MCF 10A (cell line): ENCODE data around the gene KSR1. TPM values are rescaled to one million over a fixed set of nuclear protein-coding genes. Genes with fewer than 3 reads are reported as not detected.

Experiments used
- BruUV-seq: library from RNA; stranded (reverse); fragments of 400-500 nt; replicated peaks from 2 replicates; lab custom pipeline; 2021; lab: Mats Ljungman, UMichigan
- CTCF ChIA-PET: fragments of 300-600 bp; sonication (Branson Sonifier 250); formaldehyde crosslinking; extraction: SDS; loops from one replicate; lab custom pipeline; 2021; ENCODE audit warnings: antibody characterized with exemption, inconsistent platforms; lab: Yijun Ruan, JAX
- POLR2A ChIA-PET: fragments of 300-600, 350-650 bp; sonication (Branson Sonifier 250); formaldehyde crosslinking; extraction: SDS; loops from one replicate; lab custom pipeline; 2020; ENCODE audit warnings: antibody characterized with exemption, inconsistent platforms; lab: Yijun Ruan, JAX
- DNase-seq: peaks from one replicate; pipeline ENCODE4 v3.0.0-alpha.2; 2018; ENCODE audit not compliant: unreplicated experiment
- H3K27ac Mint-ChIP-seq: one replicate; pipeline ENCODE4 v1.8.0; 2022; ENCODE audit warnings: mild to moderate bottlenecking, low read depth, mixed read lengths; ENCODE audit not compliant: unreplicated experiment
- H3K27me3 Mint-ChIP-seq: one replicate; pipeline ENCODE4 v1.8.0; 2022; ENCODE audit warnings: mixed read lengths; ENCODE audit not compliant: insufficient read depth, unreplicated experiment
- H3K36me3 Mint-ChIP-seq: one replicate; pipeline ENCODE4 v1.8.0; 2022; ENCODE audit warnings: mild to moderate bottlenecking, moderate library complexity, mixed read lengths; ENCODE audit not compliant: insufficient read depth, unreplicated experiment
- H3K4me1 Mint-ChIP-seq: one replicate; pipeline ENCODE4 v1.8.0; 2022; ENCODE audit warnings: mixed read lengths; ENCODE audit not compliant: insufficient read depth, unreplicated experiment
- H3K4me3 Mint-ChIP-seq: one replicate; pipeline ENCODE4 v1.8.0; 2022; ENCODE audit warnings: mild to moderate bottlenecking, moderate library complexity, mixed read lengths; ENCODE audit not compliant: unreplicated experiment
- H3K9me3 Mint-ChIP-seq: one replicate; pipeline ENCODE4 v1.8.0; 2022; ENCODE audit warnings: mixed read lengths; ENCODE audit not compliant: unreplicated experiment
- intact Hi-C: fragments of 100-400 bp; cut with micrococcal nuclease; formaldehyde crosslinking; loops from 2 replicates; pipeline ENCODE4 v1.14.1; 2022
- total RNA-seq: library from RNA; stranded (reverse); gene quantifications from 2 replicates; pipeline ENCODE4 v1.2.3, GENCODE V29; 2022
- TF ChIP-seq, protein P1 (sequence below): fragments of 200-600 bp; IDR thresholded peaks from one replicate; pipeline ENCODE4 v1.8.0; 2022; ENCODE audit warnings: antibody characterized with exemption, mild to moderate bottlenecking; ENCODE audit not compliant: unreplicated experiment

Gene KSR1
- total RNA-seq, 1 experiment from 2014 or later = 7.2 TPM

- Mint-ChIP-seq H3K4me3 (no peak overlapping the region), H3K27ac (no peak overlapping the region), H3K27me3 (peaks cover 13% of the 10 kb centered on the region), H3K9me3 (no peaks in the 10 kb centered on the region), H3K36me3 (no peaks in the 10 kb centered on the region), H3K4me1 (peaks cover 21% of the 10 kb centered on the region)
- no peak for DNase-seq
- ChIA-PET CTCF (interaction anchor here (1.7 kb wide), 1 partner anchor 14 kb away, joined by 3 read pairs; no protein-coding TSS in a partner anchor), POLR2A (interaction anchor here (0.9 to 1.9 kb wide), 3 partner anchors 19 to 226 kb away, joined by 3 to 7 read pairs (median 3); no protein-coding TSS in a partner anchor)
- TF ChIP-seq, protein P1, sequence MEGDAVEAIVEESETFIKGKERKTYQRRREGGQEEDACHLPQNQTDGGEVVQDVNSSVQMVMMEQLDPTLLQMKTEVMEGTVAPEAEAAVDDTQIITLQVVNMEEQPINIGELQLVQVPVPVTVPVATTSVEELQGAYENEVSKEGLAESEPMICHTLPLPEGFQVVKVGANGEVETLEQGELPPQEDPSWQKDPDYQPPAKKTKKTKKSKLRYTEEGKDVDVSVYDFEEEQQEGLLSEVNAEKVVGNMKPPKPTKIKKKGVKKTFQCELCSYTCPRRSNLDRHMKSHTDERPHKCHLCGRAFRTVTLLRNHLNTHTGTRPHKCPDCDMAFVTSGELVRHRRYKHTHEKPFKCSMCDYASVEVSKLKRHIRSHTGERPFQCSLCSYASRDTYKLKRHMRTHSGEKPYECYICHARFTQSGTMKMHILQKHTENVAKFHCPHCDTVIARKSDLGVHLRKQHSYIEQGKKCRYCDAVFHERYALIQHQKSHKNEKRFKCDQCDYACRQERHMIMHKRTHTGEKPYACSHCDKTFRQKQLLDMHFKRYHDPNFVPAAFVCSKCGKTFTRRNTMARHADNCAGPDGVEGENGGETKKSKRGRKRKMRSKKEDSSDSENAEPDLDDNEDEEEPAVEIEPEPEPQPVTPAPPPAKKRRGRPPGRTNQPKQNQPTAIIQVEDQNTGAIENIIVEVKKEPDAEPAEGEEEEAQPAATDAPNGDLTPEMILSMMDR = no peak
- no TSS peak for BruUV-seq
- intact Hi-C loops = no loop called here
Measured at GRCh38 chr17:27520491-27521185, 64.4 kb downstream of the KSR1 start.

- Mint-ChIP-seq H3K27me3 (peaks cover 13% of the 10 kb centered on the region), H3K4me3 (no peak overlapping the region), H3K36me3 (no peaks in the 10 kb centered on the region), H3K27ac (no peak overlapping the region), H3K9me3 (no peaks in the 10 kb centered on the region), H3K4me1 (peaks cover 27% of the 10 kb centered on the region)
- CTCF ChIA-PET = interaction anchor here (0.7 to 1.7 kb wide), 2 partner anchors 13 to 27 kb away, joined by 3 to 4 read pairs; no protein-coding TSS in a partner anchor
- POLR2A ChIA-PET = interaction anchor here (0.9 kb wide), 1 partner anchor 19 kb away, joined by 3 read pairs; no protein-coding TSS in a partner anchor
- intact Hi-C loops = no loop called here
- DNase-seq = no peak
- BruUV-seq = no TSS peak
- TF ChIP-seq, protein P1 = no peak
Measured at GRCh38 chr17:27521281-27522027, 65.2 kb downstream of the KSR1 start.

DNA sequence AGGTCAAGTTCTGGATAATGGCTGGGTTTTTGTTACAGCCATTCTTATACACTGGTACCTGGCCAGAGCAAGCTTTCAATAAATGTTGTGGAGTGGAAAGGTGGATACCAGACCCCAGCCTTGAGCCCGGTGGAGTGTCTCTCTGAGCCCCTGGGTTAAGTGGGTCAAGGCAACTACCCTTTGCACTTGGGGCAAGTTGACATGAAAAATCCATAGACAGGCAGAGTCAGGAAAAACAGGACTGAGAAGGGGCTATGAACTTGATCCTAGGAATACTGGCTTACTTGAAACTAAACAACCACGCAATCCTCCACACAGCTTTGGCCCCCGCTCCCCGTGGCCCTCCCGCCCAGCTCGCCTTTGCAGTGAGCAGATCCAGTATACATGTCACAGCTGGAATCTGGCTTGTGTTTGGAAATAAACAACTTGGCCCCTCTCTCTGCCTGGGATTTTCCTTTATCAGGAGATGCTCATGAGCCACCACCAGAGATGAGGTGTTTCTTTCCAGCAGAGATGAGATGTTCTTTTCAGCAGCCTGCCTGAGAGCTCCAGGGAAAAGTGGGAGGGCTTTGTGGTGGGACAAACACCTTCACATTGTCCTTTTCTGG is 65.9 kb downstream of the KSR1 start:
- CTCF ChIA-PET = interaction anchor here (0.7 to 1.7 kb wide), 2 partner anchors 12 to 27 kb away, joined by 3 to 4 read pairs; no protein-coding TSS in a partner anchor
- no peaks in the 10 kb centered on the region for H3K36me3 Mint-ChIP-seq
- H3K4me3 Mint-ChIP-seq = no peak overlapping the region
- DNase-seq = no peak
- no peaks in the 10 kb centered on the region for H3K9me3 Mint-ChIP-seq
- intact Hi-C loops = no loop called here
- H3K27me3 Mint-ChIP-seq = peaks cover 13% of the 10 kb centered on the region
- TF ChIP-seq, protein P1 = no peak
- no peak overlapping the region for H3K27ac Mint-ChIP-seq
- H3K4me1 Mint-ChIP-seq = peaks cover 32% of the 10 kb centered on the region
- POLR2A ChIA-PET = interaction anchor here (1.5 kb wide), 1 partner anchor 12 kb away, joined by 3 read pairs; no protein-coding TSS in a partner anchor
- no TSS peak for BruUV-seq
